HG03108 (cell line): ENCODE measurements around the gene CHAT.

ENCODE experiments used
- ATAC-seq: cut with Tn5 transposase; IDR thresholded peaks from one replicate; pipeline ENCODE4 v1.9.1; 2021; ENCODE audit warnings: moderate library complexity; ENCODE audit not compliant: unreplicated experiment

Gene CHAT

DNA sequence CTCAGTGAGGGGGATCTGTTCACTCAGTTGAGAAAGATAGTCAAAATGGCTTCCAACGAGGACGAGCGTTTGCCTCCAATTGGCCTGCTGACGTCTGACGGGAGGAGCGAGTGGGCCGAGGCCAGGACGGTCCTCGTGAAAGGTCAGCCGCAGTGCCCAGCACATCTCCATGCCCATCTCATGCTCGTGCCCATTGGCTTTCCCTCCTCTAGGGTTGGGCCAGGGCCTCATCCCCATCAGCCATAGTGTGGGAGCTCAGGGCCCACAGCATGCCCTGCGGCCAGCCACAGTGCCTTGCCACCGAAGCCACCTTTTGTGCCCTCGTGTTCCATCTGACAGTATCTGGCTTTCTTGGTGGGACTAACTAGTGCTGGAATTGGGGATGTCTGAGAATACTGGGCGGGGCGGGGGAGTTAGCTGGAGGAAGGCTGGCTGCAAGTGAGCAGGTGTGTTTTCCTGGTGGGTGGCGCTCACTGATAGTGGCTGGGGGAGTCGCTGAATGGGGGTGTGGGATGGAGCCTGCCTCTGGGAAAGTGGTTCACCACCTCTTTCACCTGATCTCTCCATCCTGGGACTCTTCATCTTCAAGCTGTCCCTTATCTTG lies 13.9 kb downstream of the CHAT start:
- ATAC-seq = no peak

DNA sequence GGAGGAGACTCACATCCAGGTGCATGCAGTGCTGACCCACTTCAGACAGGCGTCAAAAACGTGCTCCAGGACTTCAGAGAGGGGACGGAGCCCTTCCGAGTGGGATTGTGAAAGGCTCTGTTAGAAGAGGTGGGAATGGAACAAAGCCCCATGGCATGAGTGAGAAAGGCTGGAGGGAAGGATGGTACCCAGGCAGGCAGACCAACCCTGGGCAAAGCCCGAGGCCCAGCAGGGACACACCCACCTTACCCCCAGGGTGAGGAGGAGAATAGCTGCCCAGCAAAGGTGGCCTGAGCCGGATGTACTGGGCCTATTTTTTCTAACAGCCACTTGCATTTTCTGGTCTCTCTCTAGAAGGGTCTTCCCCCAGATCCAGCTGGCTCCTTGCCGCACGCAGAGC lies 14.8 kb downstream of the CHAT start:
- ATAC-seq = no peak

DNA sequence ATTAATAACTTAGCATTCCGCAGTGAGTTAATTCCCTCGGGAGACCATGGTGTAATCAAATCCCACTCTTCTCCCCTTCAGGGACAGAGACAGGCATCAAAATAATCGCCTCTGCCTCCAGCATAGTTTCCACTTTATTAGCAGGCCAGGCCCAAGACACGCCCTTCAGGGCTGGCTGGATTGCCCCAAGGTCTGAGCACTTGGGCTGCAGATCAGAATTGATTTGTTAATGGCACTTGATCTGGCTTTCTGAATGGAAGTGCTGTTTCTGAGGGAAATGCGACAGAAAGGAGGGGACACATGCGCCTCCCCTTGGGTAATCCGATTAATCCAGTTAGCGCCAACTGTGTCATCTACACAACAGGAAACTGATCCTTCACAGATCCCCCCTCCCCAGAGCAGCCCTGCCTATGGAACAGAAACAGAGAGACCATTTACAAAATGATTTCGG lies 15.6 kb downstream of the CHAT start:
- ATAC-seq = no peak

DNA sequence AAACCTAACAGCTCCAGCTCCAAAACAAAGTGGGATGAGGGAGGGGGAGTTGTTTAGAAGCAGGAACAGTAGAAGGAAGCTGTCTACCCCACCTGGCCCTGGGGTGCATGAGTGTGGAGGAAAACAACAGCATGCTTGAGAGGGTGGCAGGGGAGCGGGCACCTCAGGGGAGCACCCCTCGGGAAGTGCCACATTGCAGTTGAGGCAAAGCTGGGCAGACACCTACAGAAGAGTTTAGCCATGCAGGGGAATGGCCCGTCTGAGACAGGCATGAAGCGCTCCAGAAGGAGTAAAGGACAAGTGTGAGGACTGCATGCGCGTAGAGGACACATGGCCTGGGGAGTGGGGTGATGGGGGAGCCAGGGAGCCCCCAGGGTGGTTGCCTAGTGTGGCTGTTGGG lies 18.1 kb downstream of the CHAT start:
- ATAC-seq = no peak

DNA sequence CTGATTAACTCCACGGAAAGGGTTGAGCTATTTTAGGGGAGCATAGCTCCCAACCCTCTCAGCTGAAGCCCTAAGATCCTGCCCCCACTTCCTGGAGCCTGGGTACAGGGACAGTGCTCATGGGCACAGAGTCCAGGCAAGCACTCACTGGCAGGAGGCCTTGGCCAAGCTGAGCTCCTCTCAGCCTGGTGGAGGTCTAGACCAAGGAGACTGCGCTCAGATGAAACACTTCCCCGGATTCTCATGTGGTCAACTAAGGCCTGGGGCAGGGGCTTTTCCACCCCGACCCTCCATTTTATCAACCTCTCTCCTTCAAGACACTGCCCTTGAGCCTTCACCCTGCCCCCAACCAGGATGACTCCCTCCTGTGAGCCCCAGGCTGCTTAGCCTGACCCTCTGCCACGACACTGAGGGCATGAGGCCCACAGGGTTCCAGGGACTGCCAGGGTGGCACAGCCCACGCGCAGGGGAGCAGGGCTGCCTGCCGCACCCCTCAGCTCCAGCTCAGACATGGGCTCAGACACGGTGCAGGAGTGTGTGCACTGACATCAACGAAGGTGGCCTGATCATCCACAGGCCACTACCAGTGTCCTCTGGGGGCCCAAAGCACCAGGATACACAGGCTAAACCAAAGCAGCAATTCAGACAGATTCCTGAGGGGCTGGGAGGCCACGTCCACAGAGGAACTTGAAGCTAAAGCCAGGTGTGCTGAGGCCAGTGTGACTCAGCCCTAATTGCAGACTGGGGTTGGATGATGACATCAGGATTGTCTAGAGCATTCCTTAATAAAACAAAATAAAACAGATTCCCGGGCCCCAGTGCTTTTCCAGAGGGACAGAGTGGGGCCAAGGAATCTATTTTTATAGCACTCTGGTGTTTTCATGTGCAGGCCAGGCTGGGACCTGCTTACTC lies 18.8 kb downstream of the CHAT start:
- no peak for ATAC-seq

DNA sequence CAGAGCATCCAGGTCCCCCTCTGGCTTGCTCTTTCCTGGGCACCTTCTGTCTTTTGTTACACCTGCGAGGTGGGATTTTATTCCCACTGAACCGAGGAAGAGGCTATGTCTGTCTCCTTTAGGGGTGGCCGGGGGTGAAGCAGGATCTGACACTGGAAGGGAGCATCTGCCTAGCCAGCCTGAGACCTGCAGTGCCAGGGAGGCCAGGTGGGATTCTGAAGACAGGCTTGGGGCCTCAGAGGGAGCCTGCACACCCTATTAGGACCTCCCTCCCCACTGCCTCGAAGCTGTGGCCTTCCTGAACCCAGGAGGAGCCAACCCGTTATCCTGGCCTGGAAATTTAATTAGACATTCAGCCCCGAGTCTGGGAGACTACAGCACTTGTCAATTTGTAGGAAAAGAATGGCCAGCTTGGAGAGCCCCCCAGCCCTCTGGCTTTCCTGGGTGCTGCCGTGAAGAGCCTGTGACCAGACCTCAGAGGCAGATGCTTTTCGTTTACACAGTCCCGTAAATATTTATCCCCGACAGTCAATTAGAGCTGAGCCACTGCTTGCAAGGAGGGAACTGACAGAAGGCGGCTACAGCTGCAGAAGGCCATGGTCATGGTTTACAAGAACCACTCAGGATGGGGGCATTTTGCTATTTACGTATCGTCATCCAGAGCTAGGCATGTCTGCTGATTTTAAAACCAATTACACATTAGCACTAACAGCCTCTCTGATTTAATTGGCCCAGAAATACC lies 19.7 kb downstream of the CHAT start:
- no peak for ATAC-seq

DNA sequence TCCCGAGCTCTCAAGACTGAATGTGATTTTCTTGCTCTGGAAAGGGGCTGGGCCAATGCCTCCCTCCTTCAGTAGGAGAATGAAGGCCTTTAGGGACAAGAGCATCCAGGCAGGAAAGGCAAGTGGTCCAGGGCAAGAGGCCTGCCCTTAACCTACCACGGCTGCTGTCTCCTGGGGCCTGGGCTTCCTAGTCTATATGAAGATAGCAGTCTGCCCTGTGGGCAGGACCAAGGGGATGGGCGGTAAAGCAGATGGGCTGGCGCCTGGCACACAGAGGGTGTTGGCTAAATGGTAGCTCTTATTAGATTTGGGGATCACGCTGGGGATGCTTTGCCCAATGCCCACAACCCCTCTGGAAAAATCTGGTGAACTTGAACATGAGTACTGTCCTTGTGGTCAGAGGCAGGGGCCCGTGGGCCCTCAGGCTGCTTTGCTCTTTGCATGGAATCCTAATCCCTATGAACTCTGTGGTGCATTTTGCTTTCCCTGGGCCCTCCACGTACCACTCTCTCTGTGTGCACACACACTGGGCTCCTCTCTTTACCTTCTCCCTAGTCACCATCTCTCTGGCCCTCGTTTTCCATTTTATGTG lies 20.3 kb downstream of the CHAT start:
- no peak for ATAC-seq

DNA sequence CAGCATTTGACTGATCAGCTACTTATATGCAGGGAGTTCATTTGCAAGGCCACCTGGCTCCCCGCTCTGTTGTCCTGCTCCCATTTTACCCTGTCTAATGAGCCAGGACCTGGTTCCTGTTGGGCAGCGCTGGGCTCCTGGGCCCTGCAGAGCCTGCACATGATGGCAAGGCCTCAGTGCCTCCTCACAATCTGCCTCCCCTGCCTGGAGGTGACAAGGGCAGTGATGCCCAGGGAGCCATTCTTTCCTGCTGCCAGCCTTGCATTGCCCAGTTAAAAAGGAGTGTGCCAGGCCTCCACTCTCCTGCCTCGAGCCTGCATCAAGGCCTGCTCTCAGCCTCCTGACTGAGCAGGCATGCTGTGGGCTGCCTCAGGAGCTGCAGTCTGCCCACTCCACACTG lies 28.5 kb downstream of the CHAT start:
- no peak for ATAC-seq

DNA sequence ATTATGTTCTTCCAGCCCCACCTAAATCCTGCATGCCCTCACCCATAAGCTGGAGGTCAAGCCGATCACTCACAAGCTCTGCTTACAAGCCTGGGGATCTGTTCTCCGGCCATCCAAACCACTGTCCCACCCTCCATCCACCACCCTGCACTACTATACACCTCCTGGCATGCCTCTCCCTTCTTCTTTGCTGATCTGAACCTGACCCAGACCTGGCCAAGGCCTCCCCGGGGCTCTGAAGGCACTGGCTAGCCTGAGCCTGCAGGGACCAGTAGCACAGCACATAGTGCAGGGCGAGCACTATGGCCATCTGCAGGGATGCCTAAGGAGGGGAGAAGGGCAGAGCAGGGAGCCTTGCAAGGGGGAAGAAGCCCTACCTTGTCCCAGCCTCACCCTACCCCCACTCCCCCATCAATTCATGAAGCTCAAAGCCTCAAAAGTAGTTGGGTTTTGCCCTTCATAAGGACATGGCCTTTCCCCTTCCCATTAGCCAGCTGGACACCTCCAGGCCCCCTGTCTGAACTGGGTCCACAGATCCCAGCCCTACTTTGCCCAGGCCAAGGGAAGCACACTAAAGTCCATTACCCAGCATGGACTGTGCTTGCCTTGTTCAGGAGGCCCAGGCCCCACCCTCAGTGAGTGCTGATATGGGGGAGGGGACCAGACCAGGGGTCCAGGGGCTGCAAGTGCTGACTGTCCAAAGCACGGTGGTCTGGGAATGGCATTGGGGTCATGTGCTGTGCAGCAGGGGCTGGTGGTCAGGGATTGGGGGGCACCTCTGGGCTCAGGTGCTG lies 29.6 kb downstream of the CHAT start:
- ATAC-seq = no peak

DNA sequence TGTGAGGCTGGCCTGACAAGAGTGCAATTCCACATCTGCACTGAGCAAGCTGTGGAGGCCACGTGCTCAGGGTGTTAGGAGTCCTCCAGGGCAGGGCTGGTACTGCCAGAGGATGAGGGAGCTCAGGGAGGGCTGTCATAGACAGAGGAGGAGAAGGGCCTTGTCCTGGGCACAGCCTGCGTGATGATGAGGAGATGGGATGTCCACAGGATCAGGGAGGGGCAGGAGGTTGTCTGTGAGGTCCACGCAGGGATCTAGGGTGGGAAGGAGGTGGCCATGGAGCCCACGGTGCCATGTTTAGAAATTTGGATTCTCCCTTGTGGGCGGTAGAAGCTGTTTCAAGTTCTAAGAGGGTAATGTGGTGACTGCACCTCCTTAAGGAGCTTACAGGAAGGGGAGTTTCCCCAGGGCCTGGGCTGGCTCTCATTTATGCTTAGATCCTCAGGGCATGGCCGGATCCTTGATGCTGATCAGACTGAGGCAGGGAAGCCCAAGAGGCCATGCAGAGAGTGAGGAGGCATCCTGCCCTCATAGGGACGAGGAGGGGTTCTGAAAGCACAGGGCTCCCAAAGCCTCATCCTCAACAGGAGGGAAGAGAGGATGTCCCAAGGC lies 30.3 kb downstream of the CHAT start:
- ATAC-seq = no peak

DNA sequence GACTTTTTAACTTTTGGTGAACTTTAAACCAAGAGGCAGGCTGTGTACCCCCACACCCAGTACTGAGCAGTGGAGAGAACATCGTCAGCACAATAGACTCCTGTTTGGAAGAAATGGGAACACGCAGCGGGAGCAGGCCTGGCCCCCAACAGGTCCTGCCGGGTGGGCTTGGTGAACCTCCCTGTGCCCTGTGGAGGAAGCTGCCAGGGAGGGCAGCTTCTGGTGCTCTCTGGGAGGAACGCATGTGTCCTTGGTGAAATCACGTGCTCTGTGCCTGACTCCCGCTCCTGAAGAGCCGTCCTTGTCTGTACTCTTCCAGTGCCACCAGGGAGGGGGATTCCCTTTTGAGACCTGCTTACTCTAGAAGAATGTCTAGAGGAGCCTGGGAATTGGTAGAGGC lies 31.6 kb downstream of the CHAT start:
- no peak for ATAC-seq

DNA sequence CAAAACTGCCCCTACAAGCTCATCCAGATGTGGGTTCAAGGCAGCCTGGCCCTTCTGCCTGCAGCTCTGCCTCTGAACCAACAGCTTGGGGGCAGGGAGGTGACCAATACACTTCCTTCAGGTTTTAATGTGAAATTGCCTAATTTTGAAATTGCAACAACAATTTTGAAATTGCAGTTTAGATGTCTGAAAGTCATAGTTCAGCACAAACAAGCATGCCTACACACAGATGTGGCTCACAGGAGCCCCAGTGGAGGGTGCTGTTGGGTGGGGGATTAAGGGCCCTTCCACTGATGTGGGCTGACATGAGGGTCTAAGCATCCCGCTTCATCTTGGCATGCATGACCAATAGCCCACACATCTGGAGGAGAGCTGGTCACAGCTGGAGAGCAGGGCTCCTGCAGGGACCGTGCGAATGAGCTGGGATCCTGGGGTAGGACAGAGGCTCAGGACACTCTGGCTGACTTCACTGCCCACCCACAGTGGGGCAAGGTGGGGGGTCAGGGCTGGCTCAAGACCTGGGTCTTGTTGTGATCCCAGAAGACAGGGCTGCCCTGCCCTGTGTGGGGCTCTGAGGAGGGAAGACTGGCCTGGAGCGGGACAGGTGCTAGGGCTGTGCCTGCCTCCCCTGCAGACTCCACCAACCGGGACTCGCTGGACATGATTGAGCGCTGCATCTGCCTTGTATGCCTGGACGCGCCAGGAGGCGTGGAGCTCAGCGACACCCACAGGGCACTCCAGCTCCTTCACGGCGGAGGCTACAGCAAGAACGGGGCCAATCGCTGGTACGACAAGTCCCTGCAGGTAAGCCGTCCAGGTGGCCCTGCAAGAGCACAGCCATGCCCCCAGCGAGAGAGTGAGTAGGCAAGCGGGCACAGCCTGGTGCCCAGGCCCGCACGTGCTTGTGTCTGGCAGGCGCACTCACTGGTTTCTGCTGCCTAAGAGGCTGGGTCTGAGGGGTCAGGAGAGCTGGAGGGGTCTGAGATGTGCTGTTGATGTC lies 32.3 kb downstream of the CHAT start:
- no peak for ATAC-seq

DNA sequence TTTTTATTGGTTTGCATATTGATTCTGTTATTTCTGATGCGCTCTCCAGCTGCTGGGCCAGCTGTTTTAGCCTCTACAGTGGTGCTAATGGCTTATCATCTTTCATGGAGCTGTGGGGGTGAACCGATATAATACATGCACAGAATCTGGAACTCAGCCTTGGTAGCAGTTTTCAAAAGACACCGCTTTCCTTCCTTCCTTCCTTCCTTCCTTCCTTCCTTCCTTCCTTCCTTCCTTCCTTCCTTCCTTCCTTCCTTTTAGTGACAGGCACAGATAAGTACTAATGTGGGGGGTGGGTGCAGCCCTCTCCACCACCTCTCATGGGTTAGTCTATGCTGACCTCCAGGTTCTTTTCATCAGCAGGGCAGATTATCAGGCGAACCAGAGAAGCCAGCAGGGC lies 33.7 kb downstream of the CHAT start:
- no peak for ATAC-seq

DNA sequence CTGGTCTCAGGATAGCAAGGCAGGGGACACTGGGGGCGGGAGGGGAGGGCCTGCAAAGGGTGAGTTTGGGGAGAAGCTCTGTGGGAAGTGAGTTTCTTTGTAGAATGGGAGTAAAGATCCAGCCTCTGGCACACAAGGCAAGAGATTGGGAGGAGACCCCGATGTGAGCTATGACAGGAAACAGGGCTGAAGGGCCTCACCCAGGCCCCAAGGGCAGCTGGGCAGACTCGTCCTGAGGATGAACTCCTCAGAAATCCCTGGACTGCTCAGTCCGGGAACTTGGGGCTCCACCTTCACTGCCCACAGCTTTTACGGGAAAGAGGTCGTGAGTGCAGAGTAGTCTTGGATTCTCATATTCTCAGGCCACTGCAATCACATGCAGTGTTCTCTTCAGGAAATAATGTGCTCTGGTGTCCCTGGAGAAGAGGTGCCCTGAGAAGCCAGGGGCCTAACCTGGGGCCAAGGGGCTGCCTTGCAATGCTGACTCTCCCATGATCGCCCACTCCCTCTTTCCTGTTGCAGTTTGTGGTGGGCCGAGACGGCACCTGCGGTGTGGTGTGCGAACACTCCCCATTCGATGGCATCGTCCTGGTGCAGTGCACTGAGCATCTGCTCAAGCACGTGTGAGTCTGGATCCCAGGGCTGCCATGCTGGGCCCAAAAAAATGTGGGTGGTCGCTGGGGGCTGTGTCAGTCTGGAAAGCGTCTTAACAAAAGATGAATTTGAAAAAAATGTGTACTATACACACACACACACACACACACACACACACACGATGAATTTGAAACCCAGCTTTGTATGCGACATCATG lies 34.4 kb downstream of the CHAT start:
- no peak for ATAC-seq

DNA sequence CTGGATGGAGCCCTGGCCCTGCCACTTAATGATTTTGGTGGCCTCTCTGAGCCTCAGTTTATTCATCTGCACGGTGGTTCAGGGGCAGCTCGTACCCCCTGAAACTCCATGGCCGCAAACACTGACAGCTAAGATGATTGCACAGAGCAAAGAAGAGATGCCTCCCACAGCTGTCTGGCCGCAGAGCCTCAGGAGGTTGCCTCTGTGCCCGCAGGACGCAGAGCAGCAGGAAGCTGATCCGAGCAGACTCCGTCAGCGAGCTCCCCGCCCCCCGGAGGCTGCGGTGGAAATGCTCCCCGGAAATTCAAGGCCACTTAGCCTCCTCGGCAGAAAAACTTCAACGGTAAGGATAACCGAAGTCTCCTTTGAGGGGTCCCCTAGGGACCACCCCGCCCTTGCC lies 35.5 kb downstream of the CHAT start:
- ATAC-seq = no peak

DNA sequence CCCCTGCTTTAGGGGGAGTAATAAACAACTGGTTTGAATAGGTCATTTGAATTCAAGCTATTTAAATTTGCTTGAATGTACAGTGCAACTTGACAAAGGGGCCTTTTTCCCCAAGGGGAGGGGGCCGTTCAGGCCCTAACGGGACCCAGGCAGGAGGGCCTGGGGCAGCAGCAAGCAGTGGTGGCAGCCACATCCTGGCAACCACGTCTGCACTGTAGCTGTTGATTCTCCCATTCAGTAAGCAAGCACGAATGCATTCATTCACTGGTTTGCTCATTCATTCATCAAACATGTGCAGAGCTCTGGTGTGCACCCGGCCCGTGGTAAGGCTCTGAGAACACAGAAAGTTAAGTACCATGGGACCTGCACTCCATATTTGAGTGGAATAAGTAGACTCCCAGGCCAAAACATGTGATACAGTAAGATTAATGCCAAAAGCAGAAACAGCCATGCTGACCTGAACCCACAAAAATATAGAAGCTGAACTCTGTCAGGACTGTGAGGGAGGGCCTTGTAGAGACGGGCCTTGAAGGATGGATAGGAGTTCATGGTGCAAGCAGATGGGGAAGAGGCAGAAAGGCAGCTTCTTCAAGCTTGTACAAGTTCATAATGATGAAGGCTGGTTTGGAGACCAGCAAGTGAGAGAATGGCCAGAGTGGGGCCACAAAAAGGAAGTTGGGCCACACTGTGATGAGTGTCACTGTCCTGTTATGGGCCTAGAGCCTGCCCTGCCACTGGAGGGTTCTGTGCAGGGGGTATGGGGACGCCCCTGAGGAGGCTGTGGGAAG lies 36.3 kb downstream of the CHAT start:
- no peak for ATAC-seq

DNA sequence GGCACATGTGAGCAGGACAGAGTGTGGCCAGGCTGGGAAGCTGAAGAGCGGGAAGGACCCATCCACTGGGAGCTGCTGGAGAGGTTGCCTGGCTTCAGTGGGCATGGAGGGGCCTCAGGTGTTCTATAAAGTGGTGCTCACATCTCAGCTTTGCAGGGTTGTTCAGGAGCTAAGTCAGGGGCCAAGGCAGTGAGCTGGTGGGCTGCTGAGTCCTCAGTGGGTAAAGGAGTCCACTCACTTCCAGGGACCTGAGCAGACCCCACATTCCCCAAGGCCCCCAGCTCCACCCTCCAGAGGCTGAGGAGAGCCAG lies 36.8 kb downstream of the CHAT start:
- no peak for ATAC-seq
